Upper lobe of left lung (tissue), 4 donors: ENCODE data around the gene PRKG1.

Experiments used
- CTCF ChIP-seq, 6 experiments: fragments of 450-650 bp in 4 of 6; fragments of 200-600 bp in 2 of 6; sonication (generic) in 2 of 6; IDR thresholded peaks; one replicate each; pipeline ENCODE4 v1.5.1; 2016 to 2019; ENCODE audit warnings: antibody characterized with exemption in 6 of 6
- POLR2A ChIP-seq, 4 donors: fragments of 450-650 bp; IDR thresholded peaks; one replicate each; pipeline ENCODE4 v1.5.1; 2016 to 2017; ENCODE audit warnings: antibody characterized with exemption in 4 of 4, mild to moderate bottlenecking in 2 of 4
- POLR2AphosphoS5 ChIP-seq, 2 donors: sonication (generic); formaldehyde crosslinking; IDR thresholded peaks; one replicate each; pipeline ENCODE4 v1.5.1; 2017; ENCODE audit warnings: antibody characterized with exemption in 2 of 2

GRCh38 chr10:52252307-52252706 lies 1178.0 kb downstream of the PRKG1 start:
- TF ChIP-seq CTCF (IDR thresholded peaks at IDR 0.05) (no peak), POLR2AphosphoS5 (IDR thresholded peaks at IDR 0.05) (no peak), POLR2A (IDR thresholded peaks at IDR 0.05) (no peak)
